Heart left ventricle (tissue), 13 donors: ENCODE measurements around the gene DPYSL4.

Source experiments
- CTCF ChIP-seq, 12 donors: fragments of 200-600 bp; sonication (generic) in 4 of 12; IDR thresholded peaks; one replicate each; pipeline versions ENCODE4 v1.5.0 to v1.8.0; 2018 to 2022; ENCODE audit warnings: antibody characterized with exemption in 12 of 12, mild to moderate bottlenecking in 5 of 12
- POLR2A ChIP-seq, 2 donors: fragments of 450-650 bp; IDR thresholded peaks; one replicate each; pipeline ENCODE4 v1.6.1; 2017; ENCODE audit warnings: antibody characterized with exemption in 2 of 2, mild to moderate bottlenecking in 2 of 2, moderate library complexity in 2 of 2
- donor health status: ischemic (EF 13 %, LVEDD 7.1; RV severe dilation, severe dysfunction).
- donor health status: DM: no; HTN: yes; CAD: no.
- donor health status: DM: no; HTN: no; CAD: no.
- donor health status: ischemic (EF 25% LVEDD 6.9; RV normal size, moderate dysfunction).
- donor health status: ischemic (EF 25% LVEDD 5.7; RV mildly dilated, moderate dysfunction).
- donor health status: ischemic (EF 35%, LVEDD 5.7; RV mildly dilated, moderate dysfunction).
- donor health status: nonischemic (EF 11% LVEDD 7.7; RV severe dilation, severe dysfunction).
- donor health status: DM: yes; HTN: yes; CAD: no.
- donor health status: PGD.
- donor health status: ischemic (EF 29% LVEDD 5.4; RV normal size, mild dysfunction).
- donor health status: nonischemic (EF 23%, LVEDD 6.1; RV moderate dilation, normal function).

DNA sequence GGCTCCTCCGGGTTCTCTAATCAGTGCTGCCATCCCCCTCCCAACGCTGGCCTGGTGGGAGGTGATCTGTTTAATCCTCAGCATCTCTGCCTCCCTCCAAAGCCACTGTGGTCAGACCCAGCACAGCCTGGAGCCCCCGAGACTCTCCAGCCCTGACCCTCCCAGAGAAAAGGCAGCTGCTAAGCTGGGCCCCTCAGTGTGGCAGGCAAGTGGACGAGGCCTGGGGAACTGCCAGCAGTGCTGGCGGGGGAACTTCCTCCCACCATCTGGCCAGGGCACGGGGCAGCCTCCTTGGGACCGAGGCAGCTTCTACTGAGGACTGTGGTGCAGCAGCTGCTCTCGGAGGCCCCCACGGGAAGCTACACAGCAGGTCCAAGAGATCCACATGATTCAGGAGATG is 51.1 kb downstream of the DPYSL4 start:
- TF ChIP-seq CTCF (IDR thresholded peaks at IDR 0.05) (no peak), POLR2A (IDR thresholded peaks at IDR 0.05) (no peak)
